GM21723 (cell line): Measurements from ENCODE around the gene CEP97.
"Not testable (repeated sequence)": the region's sequence is repeated elsewhere in the genome, so short reads cannot be mapped to it uniquely, and the experiment has no call there.

Experiments used
- ATAC-seq: cut with Tn5 transposase; IDR thresholded peaks from one replicate; pipeline ENCODE4 v1.9.1; 2021; ENCODE audit warnings: mild to moderate bottlenecking, moderate library complexity; ENCODE audit not compliant: unreplicated experiment

Gene CEP97

GRCh38 chr3:101724329-101725193 lies at the start of gene CEP97:
Gene CEP97 (plus strand): TSS chr3:101724614. CDS start chr3:101724677, 63 bp downstream.
- peak; percentile 91 for ATAC-seq

- ATAC-seq = no peak
Measured at GRCh38 chr3:101675709-101676215, 48.7 kb upstream of the CEP97 start.

- peak; percentile 86 for ATAC-seq
Measured at GRCh38 chr3:101676216-101676764, 48.1 kb upstream of the CEP97 start.

GRCh38 chr3:101676765-101677435 lies 47.5 kb upstream of the CEP97 start, which contains the start of gene ZBTB11:
Gene ZBTB11 (minus strand): TSS chr3:101677132. CDS start chr3:101676914, 218 bp downstream.
- ATAC-seq = peak; percentile 73

GRCh38 chr3:101677436-101678286 lies 46.8 kb upstream of the CEP97 start:
- ATAC-seq = no peak

GRCh38 chr3:101678837-101679236 lies 45.6 kb upstream of the CEP97 start:
- not testable (repeated sequence) for ATAC-seq

- ATAC-seq = no peak
Measured at GRCh38 chr3:101680466-101680865, 43.9 kb upstream of the CEP97 start.

- ATAC-seq = no peak
Measured at GRCh38 chr3:101685050-101685400, 39.4 kb upstream of the CEP97 start.

- peak; percentile 4 for ATAC-seq
Measured at GRCh38 chr3:101685870-101686307, 38.5 kb upstream of the CEP97 start.

GRCh38 chr3:101687142-101687931 lies 37.1 kb upstream of the CEP97 start:
- no peak for ATAC-seq

GRCh38 chr3:101689286-101689685 lies 35.1 kb upstream of the CEP97 start:
- no peak for ATAC-seq

- peak; percentile 38 for ATAC-seq
Measured at GRCh38 chr3:101690972-101691371, 33.4 kb upstream of the CEP97 start.

- not testable (repeated sequence) for ATAC-seq
Measured at GRCh38 chr3:101691685-101692671, 32.4 kb upstream of the CEP97 start.

- ATAC-seq = peak; percentile 60
Measured at GRCh38 chr3:101693540-101693939, 30.9 kb upstream of the CEP97 start.

GRCh38 chr3:101694836-101695235 lies 29.6 kb upstream of the CEP97 start:
- ATAC-seq = not testable (repeated sequence)

- no peak for ATAC-seq
Measured at GRCh38 chr3:101695779-101696372, 28.5 kb upstream of the CEP97 start.

- peak; percentile 14 for ATAC-seq
Measured at GRCh38 chr3:101701696-101702634, 22.4 kb upstream of the CEP97 start.
